Chondrocyte (in vitro differentiated cells): ENCODE measurements around the gene KIF23. TPM values are rescaled to one million over a fixed set of nuclear protein-coding genes. Genes with fewer than 3 reads are reported as not detected.

Experiments
- DNase-seq: peaks from one replicate; pipeline ENCODE4 v3.0.0; 2021; ENCODE audit warnings: mixed read lengths, low spot score
- H3K27ac Mint-ChIP-seq: one replicate; pipeline ENCODE4 v1.8.0; 2021; ENCODE audit warnings: mild to moderate bottlenecking, moderate library complexity, mixed read lengths; ENCODE audit not compliant: unreplicated experiment
- H3K27me3 Mint-ChIP-seq: 2 replicates; pipeline ENCODE4 v1.8.0; 2021; ENCODE audit warnings: low read depth, mixed read lengths
- H3K36me3 Mint-ChIP-seq: 2 replicates; pipeline ENCODE4 v1.8.0; 2021; ENCODE audit warnings: low read depth, mixed read lengths
- H3K4me1 Mint-ChIP-seq: 2 replicates; pipeline ENCODE4 v1.8.0; 2021; ENCODE audit warnings: low read depth, mild to moderate bottlenecking, mixed read lengths
- H3K4me3 Mint-ChIP-seq: one replicate; pipeline ENCODE4 v1.8.0; 2021; ENCODE audit warnings: mild to moderate bottlenecking, moderate library complexity, mixed read lengths; ENCODE audit not compliant: unreplicated experiment
- H3K9me3 Mint-ChIP-seq: 2 replicates; pipeline ENCODE4 v1.8.0; 2021; ENCODE audit warnings: low read depth, mixed read lengths
- total RNA-seq: library from RNA; stranded (reverse); gene quantifications from 3 replicates; pipeline ENCODE4 v1.2.1, GENCODE V29; 2021
- TF ChIP-seq, protein P1 (sequence below): fragments of 200-600 bp; sonication (generic); IDR thresholded peaks from 2 replicates; pipeline ENCODE4 v1.5.0; 2021; ENCODE audit warnings: antibody characterized with exemption, mild to moderate bottlenecking, moderate library complexity

KIF23 gene
- total RNA-seq, 1 donor from 2014 or later = 13.5 TPM

DNA sequence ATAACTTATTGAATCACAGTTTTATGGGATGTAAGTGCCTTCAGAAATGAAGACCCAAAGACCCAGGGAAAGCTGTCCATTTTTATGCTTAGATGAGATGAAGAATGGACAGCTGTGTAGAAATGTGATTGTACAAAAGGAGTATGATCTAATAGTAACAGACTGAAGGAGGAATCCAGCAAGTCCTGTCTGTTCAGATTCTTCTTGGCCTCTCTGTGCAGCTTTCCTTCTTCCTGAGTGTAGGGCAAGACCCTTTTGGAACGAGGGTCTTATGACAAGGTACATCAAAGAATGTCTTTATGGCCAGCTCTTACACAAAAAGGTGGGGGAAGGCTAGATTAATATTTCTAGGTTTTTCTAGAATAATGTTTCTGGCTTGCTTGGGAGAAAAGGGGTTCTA lies 1.4 kb upstream of the KIF23 start:
- peak overlapping the region; percentile 2 for H3K27ac Mint-ChIP-seq
- TF ChIP-seq, protein P1, sequence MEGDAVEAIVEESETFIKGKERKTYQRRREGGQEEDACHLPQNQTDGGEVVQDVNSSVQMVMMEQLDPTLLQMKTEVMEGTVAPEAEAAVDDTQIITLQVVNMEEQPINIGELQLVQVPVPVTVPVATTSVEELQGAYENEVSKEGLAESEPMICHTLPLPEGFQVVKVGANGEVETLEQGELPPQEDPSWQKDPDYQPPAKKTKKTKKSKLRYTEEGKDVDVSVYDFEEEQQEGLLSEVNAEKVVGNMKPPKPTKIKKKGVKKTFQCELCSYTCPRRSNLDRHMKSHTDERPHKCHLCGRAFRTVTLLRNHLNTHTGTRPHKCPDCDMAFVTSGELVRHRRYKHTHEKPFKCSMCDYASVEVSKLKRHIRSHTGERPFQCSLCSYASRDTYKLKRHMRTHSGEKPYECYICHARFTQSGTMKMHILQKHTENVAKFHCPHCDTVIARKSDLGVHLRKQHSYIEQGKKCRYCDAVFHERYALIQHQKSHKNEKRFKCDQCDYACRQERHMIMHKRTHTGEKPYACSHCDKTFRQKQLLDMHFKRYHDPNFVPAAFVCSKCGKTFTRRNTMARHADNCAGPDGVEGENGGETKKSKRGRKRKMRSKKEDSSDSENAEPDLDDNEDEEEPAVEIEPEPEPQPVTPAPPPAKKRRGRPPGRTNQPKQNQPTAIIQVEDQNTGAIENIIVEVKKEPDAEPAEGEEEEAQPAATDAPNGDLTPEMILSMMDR = no peak
- no peaks in the 10 kb centered on the region for H3K27me3 Mint-ChIP-seq
- DNase-seq = no peak
- H3K9me3 Mint-ChIP-seq = no peaks in the 10 kb centered on the region
- H3K4me1 Mint-ChIP-seq = peaks cover 48% of the 10 kb centered on the region
- H3K4me3 Mint-ChIP-seq = no peak overlapping the region
- H3K36me3 Mint-ChIP-seq = no peaks in the 10 kb centered on the region

DNA sequence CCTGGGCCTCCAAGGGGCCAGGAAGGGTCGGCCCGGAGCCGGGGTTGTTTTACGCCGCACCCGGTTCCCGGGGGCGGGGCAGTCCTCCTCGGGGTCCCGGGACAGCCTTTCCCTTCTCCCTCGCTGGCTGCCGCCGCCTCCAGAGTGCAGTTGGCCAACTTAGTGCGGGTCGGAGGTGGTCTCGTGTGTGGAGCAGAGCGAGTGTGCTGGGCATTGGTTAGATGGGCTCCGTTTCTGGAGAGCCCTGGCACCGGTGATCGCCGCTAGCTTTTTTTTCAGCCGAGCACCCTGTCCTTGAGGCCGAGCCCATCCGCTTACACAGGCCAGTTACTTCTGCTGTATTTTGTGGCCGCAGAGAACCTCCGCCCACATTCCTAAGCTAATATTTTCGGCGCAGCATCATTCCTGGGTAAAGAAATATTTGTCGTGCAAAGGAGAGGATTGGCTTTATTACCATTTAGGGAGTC lies 585 bp downstream of the KIF23 start:
- Mint-ChIP-seq H3K36me3 (peaks cover 3% of the 10 kb centered on the region), H3K4me3 (peak overlapping the region; percentile 82), H3K9me3 (no peaks in the 10 kb centered on the region), H3K27ac (peak overlapping the region; percentile 92), H3K4me1 (peaks cover 44% of the 10 kb centered on the region), H3K27me3 (no peaks in the 10 kb centered on the region)
- DNase-seq = no peak
- TF ChIP-seq, protein P1 = no peak

DNA sequence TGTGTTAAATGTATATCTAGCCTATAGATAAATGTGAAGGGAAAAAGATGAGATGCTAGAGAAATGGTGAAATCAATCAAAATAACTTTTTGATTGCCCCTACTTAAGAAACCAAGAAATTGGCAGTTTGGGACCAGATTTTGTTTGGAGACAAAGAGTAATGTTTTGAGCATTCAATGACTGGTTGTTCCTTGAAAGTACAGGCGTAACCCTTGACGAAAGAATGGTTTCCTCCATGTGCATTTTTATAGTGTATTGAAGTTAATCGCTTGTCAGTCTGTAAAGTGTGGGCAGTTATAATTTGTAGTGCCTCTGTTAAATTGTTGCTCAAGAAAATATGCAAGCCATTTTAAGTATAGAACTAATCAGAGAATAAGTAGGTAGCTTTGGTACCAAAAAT lies 1.2 kb downstream of the KIF23 start:
- no peaks in the 10 kb centered on the region for H3K9me3 Mint-ChIP-seq
- H3K36me3 Mint-ChIP-seq = peaks cover 3% of the 10 kb centered on the region
- peak overlapping the region; percentile 82 for H3K4me3 Mint-ChIP-seq
- H3K27me3 Mint-ChIP-seq = no peaks in the 10 kb centered on the region
- H3K4me1 Mint-ChIP-seq = peaks cover 43% of the 10 kb centered on the region
- TF ChIP-seq, protein P1 = no peak
- no peak for DNase-seq
- H3K27ac Mint-ChIP-seq = peak overlapping the region; percentile 92

DNA sequence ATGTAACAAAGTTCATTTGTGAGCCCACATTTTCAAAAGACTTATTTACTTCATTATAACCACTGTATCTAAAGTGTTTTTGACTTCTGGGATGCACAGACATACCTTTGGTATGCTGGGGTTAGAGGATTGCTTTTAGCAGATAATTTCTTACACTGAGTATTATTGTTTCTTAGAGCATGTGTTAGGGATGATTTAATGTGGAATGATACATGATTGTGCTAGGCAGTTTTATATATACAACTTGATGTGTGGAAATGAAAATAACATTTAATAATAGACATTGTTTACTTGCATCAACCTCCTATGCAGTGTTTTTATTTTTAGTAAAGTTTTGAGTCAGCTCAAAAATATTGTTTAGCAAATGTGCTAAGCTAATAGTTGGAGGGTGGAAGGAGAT lies 3.4 kb downstream of the KIF23 start:
- TF ChIP-seq, protein P1 = no peak
- Mint-ChIP-seq H3K27ac (no peak overlapping the region), H3K4me1 (peaks cover 54% of the 10 kb centered on the region), H3K27me3 (no peaks in the 10 kb centered on the region), H3K9me3 (no peaks in the 10 kb centered on the region), H3K36me3 (peaks cover 3% of the 10 kb centered on the region), H3K4me3 (no peak overlapping the region)
- DNase-seq = no peak

DNA sequence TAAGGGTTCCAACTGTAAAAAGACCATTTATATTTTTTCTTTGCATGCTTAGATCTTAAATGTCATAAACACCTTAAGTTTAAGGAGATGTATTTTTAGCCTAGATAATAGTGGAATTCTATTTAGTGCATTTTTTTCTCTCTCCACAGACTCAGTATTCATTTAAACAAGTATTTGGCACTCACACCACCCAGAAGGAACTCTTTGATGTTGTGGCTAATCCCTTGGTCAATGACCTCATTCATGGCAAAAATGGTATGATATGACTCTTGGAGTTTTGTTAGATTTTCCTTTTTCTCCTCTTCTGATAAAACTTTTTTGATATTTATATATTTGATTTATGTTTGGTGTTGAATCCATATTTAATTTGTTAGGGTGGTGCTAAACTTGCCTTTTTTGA lies 7.3 kb downstream of the KIF23 start:
- H3K4me3 Mint-ChIP-seq = no peak overlapping the region
- DNase-seq = no peak
- H3K27me3 Mint-ChIP-seq = no peaks in the 10 kb centered on the region
- H3K27ac Mint-ChIP-seq = peak overlapping the region; percentile 84
- TF ChIP-seq, protein P1 = no peak
- no peaks in the 10 kb centered on the region for H3K9me3 Mint-ChIP-seq
- H3K4me1 Mint-ChIP-seq = peaks cover 50% of the 10 kb centered on the region
- peaks cover 7% of the 10 kb centered on the region for H3K36me3 Mint-ChIP-seq
